Erythroblast (primary cell): ENCODE results near the gene ZNF524.

Experiments
- GATA1 ChIP-seq: IDR thresholded peaks from 2 replicates; pipeline ENCODE4 v1.6.1; 2011; ENCODE audit warnings: low read depth, mild to moderate bottlenecking, control low read depth, low read length, moderate library complexity
- POLR2A ChIP-seq: IDR thresholded peaks from 2 replicates; pipeline ENCODE4 v1.6.1; 2011; ENCODE audit warnings: mild to moderate bottlenecking, low read length

DNA sequence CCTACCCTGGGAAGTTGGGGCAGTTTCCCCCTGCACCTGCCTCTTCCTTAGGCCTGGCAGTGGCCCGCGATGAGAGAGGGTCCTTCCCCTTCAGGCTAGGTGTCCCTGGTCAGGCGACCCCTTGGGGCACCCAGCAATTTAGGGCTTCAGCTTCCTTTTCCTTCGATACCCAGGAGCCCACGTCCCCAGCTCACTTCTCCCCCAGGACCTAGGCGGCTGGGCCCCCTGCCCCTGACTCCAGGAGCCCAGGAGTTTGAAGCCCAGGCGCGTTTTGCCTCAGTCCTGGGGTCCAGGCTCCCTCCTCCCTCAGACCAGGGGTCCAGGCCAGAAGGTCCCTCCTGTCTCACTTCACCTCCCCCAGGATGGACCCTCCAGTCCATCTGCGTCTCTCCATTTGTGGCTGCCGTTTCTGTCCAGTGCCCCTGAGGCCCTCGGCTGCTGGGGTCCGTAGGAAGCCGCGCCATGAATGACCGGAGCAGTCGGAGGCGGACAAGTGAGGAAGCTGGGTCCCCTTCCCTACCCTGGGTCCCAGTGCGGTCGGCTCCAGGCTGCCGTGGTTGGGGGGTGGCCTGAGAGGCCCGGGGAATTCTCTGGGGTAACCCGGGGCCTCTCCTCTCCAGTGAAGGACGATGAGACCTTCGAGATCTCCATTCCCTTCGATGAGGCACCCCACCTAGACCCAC, 48.6 kb downstream of the ZNF524 start:
- TF ChIP-seq POLR2A (no peak), GATA1 (no peak)
